ENCODE results near the gene CACNG7.

- TF ChIP-seq POLR2A (IDR thresholded peaks at IDR 0.05; ENCODE audit: low read depth, low read length) (no peak), TAF1 (IDR thresholded peaks at IDR 0.05; ENCODE audit: borderline replicate concordance, low read depth, low read length) (no peak)
Observed at GRCh38 chr19:53983457-53984289, 74.6 kb downstream of the CACNG7 start.
